Measurements from ENCODE around the gene CSTF1.

CSTF1 gene

GRCh38 chr20:56392132-56392880 lies at the start of gene CSTF1, which contains the start of gene AURKA:
Gene CSTF1, plus strand, starts transcription at chr20:56392645. Its CDS starts 2,908 bp downstream, at chr20:56395553.
Gene AURKA, minus strand, starts transcription at chr20:56392215. Its CDS starts 4,018 bp downstream, at chr20:56388197.
- peak; percentile 100 for DNase-seq (ENCODE audit: low spot score)

GRCh38 chr20:56342783-56343182 lies 49.7 kb upstream of the CSTF1 start:
- no peak for DNase-seq (ENCODE audit: low spot score)

GRCh38 chr20:56343861-56344381 lies 48.5 kb upstream of the CSTF1 start:
- DNase-seq (ENCODE audit: low spot score) = peak; percentile 47

DNA sequence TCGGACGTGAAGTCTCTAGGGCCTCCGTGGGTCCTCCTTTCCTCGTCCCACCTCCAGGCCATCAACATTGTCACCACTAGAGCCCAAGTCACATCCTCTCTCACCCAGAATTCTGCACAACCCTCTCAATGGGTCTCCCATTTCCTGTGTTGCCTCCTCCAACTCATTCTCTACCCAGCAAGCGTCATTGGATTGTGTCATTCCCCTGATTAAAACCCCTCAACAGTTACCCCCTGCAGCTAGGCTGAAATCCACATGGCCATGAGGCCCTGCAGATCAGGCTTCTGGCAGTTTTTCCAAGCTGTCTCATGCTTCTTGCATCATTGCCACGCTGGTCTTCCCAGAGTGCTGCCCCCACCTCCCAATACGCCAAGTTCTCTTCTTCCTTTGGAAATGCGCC lies 46.5 kb upstream of the CSTF1 start:
- DNase-seq (ENCODE audit: low spot score) = no peak

DNA sequence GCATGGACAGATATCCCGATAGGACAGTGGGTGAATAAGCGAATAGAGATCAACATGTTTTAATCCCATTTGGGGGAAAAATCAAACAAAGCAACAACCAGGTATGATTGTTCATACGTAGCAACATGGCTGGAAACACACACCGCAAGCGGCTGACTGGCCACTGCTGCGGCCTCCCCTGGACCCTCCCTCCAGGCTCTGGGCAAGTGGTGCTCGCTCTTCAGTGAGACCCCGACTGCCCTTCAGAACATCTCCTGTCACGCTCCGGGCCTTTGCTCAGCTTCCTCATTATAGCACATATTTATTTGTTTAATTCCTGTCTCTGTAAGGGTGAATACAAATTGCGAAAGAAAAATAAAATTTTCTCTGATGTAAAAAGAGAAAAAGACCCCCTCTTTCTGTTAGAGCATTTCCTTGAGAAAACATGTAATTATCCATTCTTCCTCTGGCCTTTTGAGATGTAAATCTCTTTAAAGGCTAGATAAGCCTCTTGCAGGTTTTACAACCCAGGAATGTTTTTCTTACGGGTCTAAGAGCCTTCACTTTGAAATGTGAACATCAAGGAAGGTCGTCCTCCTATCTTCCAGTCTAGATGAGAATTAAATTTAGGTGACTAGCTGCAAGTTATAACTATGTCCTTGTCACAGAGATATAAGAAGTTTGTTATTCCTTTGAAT lies 44.7 kb upstream of the CSTF1 start:
- no peak for DNase-seq (ENCODE audit: low spot score)

DNA sequence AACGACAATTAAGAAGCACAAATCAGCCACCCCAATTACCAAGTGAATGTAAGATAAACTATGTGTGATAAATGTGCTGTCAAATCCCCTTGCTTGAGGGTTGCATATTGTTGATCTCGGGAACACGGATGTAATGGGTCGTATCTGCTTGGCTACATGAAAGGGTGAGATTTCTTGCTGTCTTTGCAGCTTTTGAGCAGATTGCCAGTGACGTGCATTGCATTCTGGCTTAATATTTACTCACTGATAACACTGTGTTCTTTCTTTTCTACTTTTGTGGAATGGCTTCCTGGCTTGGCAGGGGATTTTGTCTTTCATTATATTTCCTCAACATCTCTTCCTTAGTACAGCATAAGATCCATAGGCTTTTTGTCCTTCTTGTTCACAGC lies 44.1 kb upstream of the CSTF1 start:
- no peak for DNase-seq (ENCODE audit: low spot score)

GRCh38 chr20:56348746-56349145 lies 43.7 kb upstream of the CSTF1 start:
- DNase-seq (ENCODE audit: low spot score) = no peak

GRCh38 chr20:56350842-56351241 lies 41.6 kb upstream of the CSTF1 start:
- DNase-seq (ENCODE audit: low spot score) = no peak

DNA sequence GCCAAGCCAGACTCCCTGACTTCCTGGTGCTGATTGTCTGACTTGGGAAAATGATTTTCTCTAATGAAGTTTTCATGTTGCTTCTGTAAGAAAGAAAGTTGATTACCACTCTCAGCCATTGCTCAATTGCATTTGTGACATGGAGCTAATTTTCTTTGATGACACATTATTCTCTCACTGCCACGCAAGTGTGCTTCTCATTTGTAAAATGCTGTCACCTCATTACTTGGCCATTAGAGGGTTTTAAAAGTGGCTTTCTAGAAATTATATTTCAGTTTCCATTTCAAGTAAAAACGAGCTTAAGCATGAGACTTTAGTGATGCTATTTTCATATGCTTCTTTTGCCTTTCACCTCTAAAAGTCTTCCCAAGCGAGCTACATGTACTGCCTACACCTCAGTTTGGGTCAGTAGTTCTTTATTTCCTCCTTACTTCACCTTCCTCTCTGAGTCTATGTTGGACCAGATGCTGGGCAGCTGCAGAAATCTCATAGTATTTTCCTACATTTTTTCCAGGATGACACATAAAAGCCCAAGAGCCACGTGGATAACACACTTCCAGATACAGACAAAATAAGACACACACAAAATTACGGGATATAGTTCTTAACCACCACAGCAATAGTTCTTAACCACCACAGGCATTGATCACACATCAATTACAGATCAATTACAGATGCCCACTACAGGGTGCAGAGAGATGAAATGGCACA lies 39.9 kb upstream of the CSTF1 start:
- DNase-seq (ENCODE audit: low spot score) = no peak

DNA sequence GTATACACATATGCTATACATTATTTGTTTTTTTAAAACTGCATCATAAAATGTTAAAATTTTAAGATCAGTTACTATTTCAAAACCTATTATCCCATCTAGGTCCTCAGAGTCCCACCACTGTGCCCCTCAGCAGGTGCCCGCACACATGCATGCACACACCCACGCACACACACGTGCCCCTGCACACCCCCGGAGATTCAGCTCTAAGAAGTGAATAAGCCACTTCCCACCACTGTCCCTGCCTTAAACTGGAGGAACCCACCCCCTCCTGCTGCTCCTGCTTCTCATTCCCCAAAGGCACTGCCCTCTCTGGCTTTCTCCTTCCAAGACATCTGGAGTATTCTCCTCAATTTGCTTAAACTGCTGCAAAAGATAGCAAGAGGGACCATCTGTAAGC lies 39.1 kb upstream of the CSTF1 start:
- DNase-seq (ENCODE audit: low spot score) = no peak

- no peak for DNase-seq (ENCODE audit: low spot score)
Observed at GRCh38 chr20:56358070-56358469, 34.4 kb upstream of the CSTF1 start.

GRCh38 chr20:56358600-56359211 lies 33.7 kb upstream of the CSTF1 start, which contains the start of gene FAM210B:
Gene FAM210B, plus strand, starts transcription at chr20:56358974. Its CDS starts 32 bp downstream, at chr20:56359006.
- DNase-seq (ENCODE audit: low spot score) = peak; percentile 91

DNA sequence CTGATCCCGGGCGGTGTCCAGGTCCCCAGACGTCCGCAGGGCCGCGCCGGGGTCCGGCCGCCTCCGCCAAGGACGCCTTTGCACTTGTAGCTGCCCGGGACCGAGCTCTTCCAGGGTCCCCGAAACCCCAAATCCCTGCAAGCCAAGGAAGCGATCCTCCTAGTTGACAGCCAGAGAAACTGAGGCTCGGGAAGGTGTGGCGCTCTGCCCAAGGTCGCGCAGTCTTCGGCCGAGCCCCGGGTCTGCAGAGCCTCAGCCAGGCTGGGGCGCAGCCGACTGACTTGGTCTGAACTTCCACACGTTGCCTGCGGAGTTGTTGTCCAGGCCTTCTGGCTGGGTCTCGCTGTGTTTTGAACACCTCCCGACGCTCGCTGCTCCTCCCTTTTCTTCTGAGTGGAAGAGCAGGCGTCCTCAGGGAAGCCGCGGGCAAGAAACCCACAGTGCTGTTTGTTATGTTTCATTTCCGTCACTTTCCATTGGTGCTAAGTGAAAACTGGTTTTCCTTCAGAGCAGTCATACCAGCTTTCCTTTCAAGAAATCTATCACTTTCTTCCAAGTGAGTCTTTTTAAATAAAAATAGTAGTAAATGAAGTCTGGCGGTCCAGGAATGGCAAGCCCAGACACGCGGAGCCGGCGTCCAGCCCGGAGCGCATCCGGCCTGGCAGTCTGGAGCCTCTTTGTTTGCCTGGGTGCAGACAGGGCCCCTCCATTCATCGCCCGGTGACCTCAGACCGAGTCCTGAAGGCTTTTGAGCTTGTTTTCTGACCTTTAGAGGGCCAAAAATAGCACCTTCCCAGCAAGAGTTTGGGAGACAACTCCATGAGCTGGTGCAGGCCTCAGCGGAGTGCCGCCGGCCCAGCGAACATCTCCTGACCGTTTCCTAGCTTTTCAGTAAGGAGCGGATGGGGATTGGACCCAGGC lies 33.0 kb upstream of the CSTF1 start:
- DNase-seq (ENCODE audit: low spot score) = peak; percentile 60

- DNase-seq (ENCODE audit: low spot score) = peak; percentile 44
Observed at GRCh38 chr20:56360133-56360907, 32.1 kb upstream of the CSTF1 start.

DNA sequence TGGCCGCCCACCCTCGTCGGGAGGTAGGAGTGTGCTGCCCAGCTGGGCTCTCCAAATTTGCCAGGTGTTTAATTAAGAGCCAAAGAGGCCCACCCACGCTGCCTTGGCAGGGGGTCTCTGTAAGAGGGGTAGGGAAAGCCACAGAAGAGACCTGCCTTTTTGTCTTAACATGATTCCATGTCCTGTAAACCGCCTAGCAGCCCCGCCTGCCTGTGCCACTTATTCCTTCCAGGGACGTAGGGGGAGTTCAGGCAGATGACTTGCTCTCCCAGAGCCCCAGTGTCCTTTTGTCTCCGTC lies 31.6 kb upstream of the CSTF1 start:
- DNase-seq (ENCODE audit: low spot score) = peak; percentile 55

DNA sequence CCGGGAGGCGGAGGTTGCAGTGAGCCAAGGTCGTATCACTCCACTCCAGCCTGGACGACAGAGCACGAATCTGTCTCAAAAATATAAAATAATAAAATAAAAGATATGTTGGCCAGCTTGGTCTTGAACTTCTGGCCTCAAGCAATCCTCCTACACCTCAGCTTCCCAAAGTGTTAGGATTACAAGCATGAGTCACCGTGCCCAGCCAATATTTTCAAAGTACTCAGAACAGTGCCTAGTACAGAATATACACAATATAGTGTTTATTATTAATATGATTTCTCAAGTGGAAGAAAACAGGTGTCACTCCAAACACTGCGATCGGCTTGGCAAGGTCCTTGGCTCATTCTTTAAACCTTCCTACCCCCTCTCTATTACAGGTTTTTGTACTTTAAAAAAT lies 30.5 kb upstream of the CSTF1 start:
- DNase-seq (ENCODE audit: low spot score) = peak; percentile 51

DNA sequence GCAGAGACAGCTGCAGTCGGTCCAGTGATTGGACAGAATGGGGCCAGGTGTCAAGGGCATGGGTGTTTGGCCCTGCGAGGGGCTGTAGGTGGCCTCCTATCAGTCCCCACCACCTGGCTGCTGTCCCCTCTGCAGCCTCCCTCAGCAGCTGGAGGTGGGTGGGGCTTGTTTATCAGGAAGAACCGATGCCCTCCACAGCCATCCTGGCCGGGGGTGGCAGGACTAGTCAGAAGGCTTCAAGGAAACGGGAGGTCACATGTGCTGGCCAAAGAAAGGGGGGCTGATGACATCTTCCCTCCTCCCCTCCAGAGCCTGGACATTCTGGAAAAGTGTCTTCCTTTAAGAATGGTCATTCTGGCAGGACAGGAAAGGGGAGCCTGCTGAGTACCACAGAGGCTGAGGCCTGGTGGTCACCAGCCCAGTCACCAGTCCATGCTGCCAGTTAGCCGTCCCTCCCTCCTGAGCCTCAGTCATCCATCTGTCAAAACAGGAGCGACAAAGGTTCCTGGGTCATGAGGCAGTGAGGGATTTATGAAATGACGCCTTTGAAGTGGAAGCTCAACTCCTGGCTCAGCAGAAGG lies 29.5 kb upstream of the CSTF1 start:
- peak; percentile 98 for DNase-seq (ENCODE audit: low spot score)

GRCh38 chr20:56363491-56363890 lies 29.0 kb upstream of the CSTF1 start:
- no peak for DNase-seq (ENCODE audit: low spot score)

DNA sequence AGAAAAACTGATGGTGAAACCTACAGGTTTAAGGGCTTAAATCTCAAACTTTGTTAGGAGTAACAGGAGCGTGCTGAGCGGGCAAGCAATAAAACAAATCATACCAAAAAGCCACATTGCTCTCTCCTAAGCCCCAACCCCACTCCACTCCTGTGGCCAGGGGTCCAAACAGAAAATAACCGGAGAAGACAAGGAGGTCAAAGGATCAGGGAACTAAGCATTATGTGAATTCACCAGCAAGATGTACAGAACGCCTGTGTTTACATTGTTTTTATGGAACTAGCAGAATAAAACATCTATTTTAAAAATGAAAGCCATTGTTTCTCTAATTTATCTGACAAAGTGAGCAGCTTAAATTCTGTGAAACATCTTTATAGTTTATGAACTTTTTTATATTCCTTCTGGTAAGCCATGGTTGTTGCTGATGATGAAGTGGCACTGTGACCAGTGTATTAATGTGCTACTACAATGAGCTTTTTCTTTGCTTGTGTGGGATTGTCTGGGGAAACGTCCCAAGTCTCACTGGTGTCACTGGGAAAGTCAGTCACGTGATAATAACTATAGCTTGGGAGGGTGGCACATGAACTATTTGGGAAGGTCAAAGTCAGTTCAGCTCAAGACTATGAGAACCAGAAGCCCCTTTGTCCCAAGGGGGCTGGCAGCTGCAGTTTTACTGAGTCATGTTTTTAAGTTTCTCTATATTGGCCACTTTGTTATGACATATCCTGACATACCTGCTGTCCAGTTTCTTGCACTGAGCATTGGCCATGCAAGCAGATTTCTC lies 23.9 kb upstream of the CSTF1 start:
- no peak for DNase-seq (ENCODE audit: low spot score)
